Vagina (tissue), 2 donors: Measurements from ENCODE around the gene ZRSR2.

ENCODE experiments used
- POLR2A ChIP-seq, 2 donors: fragments of 450-650 bp; IDR thresholded peaks; one replicate each; pipeline ENCODE4 v1.6.1; 2017; ENCODE audit warnings: antibody characterized with exemption in 2 of 2, mild to moderate bottlenecking in 2 of 2, moderate library complexity in 2 of 2
- TF ChIP-seq, protein P1 (sequence below), 3 experiments: fragments of 450-650 bp in 2 of 3; fragments of 200-600 bp in 1 of 3; sonication (generic) in 1 of 3; IDR thresholded peaks; one replicate each; pipeline ENCODE4 v1.5.1; 2017 to 2019; ENCODE audit warnings: antibody characterized with exemption in 3 of 3, mild to moderate bottlenecking in 2 of 3, moderate library complexity in 2 of 3

DNA sequence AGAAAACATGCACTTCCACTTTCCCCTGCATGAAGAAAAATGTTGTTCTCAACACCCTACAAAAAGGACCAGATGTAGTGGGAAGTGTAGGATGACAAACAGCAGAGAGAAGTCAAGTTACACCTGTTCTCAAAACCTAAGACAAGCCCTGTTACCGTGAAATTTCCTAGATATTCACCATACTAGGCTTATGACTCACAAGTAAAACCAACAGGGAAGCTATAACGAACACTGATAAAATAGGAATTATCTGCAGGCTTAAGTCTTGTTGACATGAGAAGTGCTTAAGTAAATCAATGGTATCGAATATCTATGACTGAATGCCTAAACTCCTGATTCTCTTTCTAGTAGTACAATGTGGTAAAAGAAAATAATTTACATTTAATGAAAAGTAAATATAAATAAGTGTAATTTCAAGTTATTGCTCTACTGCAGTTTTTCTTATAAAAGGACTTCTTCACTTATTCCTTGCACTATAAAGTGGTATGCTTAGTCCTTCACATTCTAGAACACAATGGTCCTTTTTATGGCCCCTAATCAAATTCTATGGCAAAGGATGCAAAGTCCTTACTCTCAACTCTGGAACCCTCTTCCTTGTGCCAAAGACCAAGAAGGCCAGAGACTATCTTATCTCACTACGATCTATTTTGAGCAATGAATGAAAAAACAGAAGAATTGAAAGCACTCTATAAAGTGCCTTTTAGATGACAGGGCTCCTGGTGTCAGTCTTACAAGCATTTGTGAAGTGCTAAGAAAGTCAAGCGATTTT lies 44.7 kb downstream of the ZRSR2 start:
- TF ChIP-seq, protein P1, sequence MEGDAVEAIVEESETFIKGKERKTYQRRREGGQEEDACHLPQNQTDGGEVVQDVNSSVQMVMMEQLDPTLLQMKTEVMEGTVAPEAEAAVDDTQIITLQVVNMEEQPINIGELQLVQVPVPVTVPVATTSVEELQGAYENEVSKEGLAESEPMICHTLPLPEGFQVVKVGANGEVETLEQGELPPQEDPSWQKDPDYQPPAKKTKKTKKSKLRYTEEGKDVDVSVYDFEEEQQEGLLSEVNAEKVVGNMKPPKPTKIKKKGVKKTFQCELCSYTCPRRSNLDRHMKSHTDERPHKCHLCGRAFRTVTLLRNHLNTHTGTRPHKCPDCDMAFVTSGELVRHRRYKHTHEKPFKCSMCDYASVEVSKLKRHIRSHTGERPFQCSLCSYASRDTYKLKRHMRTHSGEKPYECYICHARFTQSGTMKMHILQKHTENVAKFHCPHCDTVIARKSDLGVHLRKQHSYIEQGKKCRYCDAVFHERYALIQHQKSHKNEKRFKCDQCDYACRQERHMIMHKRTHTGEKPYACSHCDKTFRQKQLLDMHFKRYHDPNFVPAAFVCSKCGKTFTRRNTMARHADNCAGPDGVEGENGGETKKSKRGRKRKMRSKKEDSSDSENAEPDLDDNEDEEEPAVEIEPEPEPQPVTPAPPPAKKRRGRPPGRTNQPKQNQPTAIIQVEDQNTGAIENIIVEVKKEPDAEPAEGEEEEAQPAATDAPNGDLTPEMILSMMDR (IDR thresholded peaks at IDR 0.05), result no peak
- TF ChIP-seq POLR2A (IDR thresholded peaks at IDR 0.05), result no peak
